NCI-H146 treated with DMSO at 0.1 percent for 48 hours (cell line): Measurements from ENCODE around the gene RPL31.
"Not testable (repeated sequence)": the region's sequence is repeated elsewhere in the genome, so short reads cannot be mapped to it uniquely, and the experiment has no call there.

Experiments used
- DNase-seq: peaks from one replicate; lab custom pipeline; 2025; ENCODE audit not compliant: unreplicated experiment; lab: John Stamatoyannopoulos, UW

Gene RPL31

GRCh38 chr2:101025561-101025960 lies 23.5 kb downstream of the RPL31 start:
- no peak for DNase-seq

- DNase-seq: no peak
These were observed 24.2 kb downstream of the RPL31 start for GRCh38 chr2:101026253-101026701.

GRCh38 chr2:101026923-101027469 lies 24.9 kb downstream of the RPL31 start:
- no peak for DNase-seq

- no peak for DNase-seq
These were observed 25.8 kb downstream of the RPL31 start for GRCh38 chr2:101027852-101028251.

- DNase-seq: no peak
These were observed 28.9 kb downstream of the RPL31 start for GRCh38 chr2:101030866-101031554.

- DNase-seq: no peak
These were observed 30.1 kb downstream of the RPL31 start for GRCh38 chr2:101032084-101032776.

DNA sequence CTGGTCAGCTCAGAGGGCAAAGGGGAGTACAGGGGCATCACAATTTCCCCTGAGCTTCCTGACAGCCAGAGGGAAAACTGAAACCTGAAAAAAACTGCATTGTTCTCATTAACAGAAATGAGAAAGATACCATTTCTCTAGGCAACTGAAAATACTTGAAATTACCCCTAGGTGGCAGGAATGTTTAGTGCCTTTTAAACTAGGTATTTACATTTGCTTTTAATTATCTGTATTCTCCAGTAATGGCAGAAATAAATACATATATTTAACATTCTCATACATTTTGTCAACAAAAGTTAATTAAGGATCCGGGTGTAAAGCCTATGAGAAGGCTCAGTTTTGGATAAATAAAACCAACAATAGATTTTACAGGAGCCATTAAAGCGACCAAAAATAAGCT lies 34.5 kb downstream of the RPL31 start:
- peak; percentile 30 for DNase-seq

DNA sequence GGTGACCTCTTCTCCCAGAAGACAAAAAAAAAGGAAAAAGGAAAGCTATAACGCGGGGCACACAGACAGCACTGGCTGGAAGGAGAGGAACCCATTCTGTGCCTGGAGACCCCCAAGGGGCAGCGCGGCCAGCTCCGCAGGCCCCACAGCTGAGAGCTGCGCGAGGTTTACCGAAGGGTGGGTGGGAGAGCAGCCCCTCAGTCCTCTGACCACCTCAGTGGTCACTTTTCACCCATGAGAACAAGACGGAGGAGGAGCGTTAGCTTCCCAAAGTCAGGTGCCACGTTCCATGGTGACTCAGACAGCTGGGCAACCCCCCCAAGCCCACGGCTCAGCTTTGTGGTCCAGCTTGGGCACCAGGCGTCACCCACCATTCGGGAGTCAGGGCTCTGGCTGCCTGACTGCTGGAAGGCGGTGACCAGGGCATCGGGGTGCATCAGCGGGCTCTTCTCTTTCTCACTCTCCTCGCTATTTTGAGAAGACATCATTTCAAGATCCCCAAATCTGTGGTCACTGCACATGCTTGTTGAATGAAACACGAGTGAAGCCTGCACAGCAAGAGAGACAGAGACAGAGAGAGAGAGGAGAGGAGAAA lies 35.2 kb downstream of the RPL31 start:
- DNase-seq: no peak

GRCh38 chr2:101038455-101039255 lies 36.6 kb downstream of the RPL31 start:
- DNase-seq: no peak

- no peak for DNase-seq
These were observed 38.0 kb downstream of the RPL31 start for GRCh38 chr2:101040072-101040471.

GRCh38 chr2:101040761-101041160 lies 38.7 kb downstream of the RPL31 start:
- DNase-seq: no peak

- DNase-seq: no peak
These were observed 39.3 kb downstream of the RPL31 start for GRCh38 chr2:101041413-101041812.

DNA sequence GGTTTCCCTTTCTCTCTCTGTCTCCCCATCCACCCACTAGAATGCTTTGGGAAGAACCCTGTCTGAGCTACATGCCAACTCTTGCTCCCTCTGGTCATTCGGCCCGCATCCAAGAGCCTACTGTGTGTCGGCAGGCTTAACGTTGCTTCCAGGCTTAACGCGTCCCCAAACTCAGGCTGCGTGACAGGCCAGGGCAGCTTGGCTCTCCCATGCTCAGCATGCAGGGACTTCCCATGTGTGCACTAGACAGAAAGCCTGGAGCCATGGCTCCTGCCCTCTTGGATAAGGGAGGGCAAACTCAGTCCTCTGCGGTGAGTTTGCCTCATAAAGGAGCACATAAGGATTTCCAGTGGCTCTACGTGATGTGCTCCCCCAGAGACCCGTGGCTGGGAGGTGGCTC lies 43.2 kb downstream of the RPL31 start:
- DNase-seq: no peak

- no peak for DNase-seq
These were observed 45.1 kb downstream of the RPL31 start for GRCh38 chr2:101047075-101047766.

GRCh38 chr2:101047774-101048173 lies 45.7 kb downstream of the RPL31 start:
- no peak for DNase-seq

DNA sequence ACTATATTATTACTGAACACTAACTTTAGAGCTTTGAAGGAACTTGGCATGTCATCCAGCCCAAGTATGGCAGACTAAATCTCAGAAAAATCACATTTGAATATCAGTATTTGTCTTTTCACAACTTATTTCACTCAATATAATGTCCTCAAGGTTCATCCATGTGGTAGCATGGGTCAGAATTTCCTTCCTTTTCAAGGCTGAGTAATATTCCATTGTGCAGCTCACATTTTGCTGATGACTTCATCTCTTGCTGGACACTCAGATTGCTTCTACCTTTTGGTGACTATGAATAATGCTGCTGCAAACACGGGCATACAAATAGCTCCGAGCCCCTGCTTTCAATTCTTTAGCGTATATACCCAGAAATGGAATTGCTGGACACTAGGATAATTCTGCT lies 46.7 kb downstream of the RPL31 start:
- no peak for DNase-seq

- DNase-seq: not testable (repeated sequence)
These were observed 48.8 kb downstream of the RPL31 start for GRCh38 chr2:101050886-101051285.

DNA sequence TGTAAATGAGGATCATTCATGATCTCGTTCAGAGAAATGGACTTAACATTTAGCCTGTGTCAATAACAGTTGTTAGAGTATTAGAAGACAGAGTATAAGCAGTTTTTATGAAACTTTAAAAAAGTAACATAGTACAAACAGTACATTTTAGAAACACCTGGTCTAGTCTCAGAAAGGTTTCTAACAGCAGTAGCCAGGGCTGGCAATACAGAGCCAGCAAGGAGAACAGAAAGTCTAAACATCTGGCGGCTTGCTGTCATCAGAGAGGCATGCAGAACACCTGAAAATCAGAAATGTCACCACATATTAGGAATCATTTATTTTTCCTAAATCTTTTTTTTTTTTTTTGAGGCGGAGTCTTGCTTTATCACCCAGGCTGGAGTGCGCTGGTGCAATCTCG lies 50.1 kb downstream of the RPL31 start:
- DNase-seq: no peak

DNA sequence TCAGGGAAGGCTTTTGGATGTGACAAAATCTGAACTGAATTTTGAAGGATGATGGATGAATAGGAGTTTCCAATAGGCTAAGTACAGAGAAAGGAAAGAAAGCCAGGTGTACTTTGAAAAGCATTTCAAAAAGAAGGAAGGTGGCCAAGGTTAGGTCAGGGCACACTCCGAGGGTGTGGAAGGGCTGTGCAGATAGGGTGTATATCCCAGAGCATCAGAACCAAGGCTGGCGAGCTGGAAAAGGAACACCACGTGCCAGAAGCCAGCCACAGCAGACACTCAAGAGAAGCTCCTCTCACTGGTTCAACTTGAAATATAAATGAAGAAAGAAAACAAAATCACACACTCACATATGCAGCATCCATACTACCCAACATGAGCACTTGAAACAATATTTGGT lies 51.0 kb downstream of the RPL31 start:
- DNase-seq: no peak
